Activated CD4-positive, CD25-positive, alpha-beta regulatory T cell treated with anti-CD3 and anti-CD28 coated beads, Interleukin-2, amount 50 U/mL, for 72 hours (primary cell): Measurements from ENCODE around the gene ATP6V1F.

Experiments used
- DNase-seq: peaks from one replicate; pipeline ENCODE4 v3.0.0; 2021

ATP6V1F gene

DNA sequence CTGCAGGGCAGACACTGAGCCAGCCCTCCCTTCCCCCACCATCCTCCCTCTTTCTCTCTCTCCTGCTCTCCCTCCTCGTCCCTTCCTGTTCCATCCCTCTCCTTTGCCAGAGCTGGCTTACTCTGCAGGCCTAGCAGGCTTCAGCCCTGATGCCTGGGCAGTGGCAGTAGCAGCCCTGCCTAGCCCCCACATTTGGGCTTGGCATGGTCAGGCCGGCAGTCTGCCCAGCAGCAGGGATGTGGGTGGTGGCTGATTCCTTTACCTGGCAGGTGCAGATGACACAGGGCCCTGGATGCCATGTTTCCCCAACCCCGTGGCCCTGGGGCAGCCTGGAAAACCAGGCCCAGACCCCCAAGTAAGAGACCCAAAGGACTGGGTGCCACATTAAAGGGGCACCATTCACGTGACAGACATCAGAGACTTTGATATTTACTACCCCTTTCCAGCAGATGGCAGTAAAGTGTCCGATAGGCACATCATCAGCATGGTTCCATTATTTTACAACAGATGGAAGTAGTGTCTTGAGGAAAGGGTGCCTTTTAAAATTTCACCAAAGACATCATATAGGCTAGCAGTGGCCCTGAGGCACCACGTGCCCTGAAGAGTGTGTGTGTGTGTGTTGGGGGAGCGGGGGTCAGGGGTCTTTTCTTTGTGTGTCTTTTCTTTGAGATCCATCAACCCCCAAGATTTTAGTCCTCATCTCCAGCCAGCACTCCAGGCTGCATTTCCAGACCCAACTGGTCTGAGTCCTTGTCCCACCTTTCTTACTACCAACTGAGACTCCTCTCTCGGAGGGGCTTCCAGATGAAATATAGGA, 41.9 kb downstream of the ATP6V1F start:
- peak; percentile 32 for DNase-seq

DNA sequence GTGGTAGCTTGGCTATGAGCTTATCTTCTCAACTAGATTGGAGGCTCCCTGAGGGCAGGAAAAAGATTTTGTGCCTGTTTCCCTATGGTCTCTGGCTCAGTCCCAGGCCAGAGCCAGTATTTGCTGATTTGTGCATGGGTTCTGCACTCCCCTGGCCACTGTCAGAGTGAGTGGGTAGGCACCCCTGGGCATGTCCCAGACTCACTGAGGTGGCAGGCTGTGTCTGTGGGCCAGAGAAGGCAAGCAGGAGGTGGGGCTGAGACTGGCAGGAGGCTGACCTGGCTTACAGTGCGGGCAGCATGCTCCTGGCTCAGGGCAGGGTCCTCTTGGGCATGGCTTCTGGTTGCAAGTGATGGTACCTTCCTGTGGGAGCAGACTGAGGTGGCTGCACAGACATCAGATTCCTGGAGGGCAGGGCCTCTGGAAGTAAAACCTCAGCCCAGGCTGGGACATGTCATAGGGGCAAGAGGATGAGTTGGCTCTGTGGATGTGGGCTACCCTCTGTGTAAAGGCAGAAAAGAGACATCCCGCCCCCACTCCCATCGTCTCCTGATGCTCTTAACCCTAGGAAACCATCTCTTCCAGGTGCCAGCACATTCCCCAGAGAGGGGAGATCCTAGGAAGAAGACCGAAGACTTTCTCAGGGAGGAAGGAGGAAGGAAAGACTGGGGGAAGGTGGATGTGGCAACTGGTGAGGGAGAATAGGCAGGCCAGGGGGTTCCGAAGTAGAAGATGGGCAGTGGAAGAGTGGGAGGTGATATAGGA, 43.5 kb downstream of the ATP6V1F start:
- peak; percentile 25 for DNase-seq

DNA sequence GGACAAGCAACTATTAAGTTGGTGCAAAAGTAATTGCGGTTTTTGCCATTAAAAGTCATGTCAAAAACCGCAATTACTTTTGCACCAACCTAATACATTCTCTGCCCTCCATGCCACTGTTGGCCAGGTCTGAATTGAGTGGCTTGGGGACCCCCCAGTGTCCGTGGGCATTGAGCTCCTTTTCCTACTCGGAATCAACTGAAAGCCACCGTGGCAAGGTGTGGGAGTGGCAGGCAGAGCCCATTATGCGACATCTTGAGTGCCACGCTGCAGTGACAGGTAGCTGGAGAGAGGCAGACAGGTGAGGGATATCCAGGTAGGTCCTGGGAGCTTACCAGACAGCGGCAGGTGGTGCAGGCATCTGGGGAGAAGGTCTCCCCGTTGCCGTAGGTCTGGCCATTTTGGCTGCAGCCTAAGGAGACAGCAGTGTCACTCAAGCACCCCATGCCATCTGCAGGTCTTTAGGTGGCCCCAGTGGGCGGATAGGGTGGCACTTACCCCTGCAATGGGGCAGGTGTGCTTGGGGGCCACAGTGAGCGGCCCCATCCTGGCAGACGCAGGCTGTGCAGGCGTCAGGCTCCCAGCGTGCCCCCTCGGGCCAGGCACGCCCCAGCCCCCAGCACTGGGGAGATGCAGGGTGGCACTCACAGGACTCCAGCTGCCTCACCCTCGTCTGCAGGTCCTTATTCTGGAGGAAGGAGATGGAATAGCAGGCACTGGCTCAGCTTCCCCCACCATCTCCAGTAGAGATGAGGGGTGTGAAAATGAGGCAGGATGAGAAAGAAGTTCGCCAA, 44.3 kb downstream of the ATP6V1F start:
- peak; percentile 26 for DNase-seq

DNA sequence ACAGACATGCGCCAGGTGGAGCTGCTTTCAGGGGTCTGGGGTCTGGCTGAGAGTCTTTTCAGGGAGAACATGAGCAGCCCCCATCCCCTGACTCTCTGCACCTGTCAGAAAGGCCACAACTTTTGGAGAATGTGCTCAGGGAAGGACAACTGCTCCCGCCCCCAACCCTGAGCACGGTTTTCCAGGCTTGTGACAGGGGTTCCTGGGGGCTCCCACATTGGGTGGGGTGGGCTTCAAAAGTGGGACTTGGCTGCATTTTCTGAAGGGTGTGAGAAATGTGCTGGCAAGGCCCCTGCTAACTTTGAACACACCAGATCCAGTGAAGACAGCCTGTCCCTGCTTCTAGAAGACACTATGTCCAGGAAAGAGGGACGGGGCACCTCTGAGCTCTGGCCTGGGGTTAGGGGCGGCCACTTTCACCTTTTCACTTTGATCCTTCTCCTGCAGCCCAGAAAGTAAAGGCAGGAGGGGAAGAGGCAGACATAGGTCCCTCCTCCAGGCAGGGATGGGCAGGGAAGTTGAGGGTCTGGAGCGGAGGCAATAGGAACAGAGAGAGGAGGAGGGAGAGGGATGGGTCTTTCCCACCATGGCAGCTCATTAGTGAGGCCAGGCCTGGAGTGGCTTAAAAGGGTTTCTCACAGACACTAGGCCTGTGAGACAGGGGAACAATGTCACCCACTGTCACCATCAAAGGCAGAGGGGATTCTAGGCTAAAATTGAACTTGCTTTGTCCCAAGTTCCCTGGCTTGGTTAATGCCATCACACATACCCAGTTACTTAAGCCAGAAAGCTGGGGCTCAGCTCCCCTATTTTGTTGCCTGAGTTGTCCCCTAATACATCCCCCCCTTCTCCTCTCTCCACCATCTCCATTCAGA, 46.3 kb downstream of the ATP6V1F start:
- peak; percentile 6 for DNase-seq

DNA sequence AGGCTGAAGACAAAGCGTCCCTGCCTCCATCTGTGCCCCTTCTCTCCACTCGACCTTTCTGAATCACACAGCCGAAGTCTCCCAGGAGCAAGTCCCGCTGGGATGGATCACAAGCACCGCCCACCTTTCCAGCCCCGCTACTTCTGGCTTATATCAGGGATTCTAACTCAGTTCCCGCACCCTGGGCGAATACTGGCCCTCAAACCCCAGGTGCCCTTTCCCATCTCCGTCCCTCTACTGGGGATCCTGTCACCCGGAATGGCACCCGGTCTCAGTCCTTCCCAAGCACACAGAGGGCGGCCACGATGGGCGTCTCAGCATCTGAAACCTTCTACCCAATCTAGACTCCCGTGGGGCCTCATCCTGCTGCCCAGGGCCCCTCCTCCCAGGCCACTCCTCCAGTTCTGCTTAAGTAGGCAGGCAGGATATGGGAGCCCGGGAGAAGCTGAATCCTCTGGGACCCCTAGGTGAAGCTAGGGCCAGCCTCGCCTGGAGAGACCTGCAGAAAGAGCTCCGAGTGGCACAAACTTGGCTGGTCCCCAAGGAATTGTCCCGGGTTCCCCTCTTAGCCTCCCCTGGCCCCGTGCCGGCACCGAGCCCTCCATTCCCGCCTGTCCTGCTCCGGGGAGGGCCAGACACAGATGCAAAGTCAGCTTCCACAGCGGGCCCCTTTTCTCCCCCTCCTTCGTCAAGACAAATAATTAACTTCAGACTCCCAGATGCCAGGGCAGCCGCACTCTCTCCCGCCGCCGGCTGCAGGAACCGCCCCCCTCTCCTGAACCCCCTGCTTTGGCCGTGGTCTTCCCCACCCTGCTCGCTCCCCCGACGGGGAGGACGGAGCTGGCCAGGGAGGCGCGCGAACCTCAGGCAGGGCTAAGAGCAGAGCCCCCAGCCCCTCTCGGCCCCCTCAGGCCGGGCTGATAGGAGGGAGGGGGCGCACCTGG, 47.2 kb downstream of the ATP6V1F start:
- peak; percentile 28 for DNase-seq

DNA sequence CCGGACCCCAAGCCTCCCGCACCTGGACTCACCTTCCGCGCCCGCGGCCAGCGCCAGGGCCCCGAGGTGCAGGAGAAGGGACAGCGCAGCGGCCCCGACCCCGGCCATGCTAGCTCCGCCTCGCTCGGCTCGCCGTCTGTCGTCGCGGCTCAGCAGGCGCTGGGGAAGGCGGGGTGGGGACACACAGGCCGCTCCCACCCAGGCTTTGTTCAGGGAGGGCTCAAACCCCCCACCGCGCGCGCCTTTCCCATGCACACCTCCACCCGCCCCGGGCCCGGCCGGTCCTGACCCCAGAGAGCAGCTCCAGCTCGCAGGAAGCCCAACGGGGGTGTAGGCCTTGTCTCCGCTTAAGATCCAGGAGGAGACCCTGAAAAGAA, 47.9 kb downstream of the ATP6V1F start, which contains the start of gene KCP:
KCP (minus strand) TSS at position 141 of the 377 bp plus-strand sequence; CDS start at position 108, 33 bp downstream.
- DNase-seq = peak; percentile 27

DNA sequence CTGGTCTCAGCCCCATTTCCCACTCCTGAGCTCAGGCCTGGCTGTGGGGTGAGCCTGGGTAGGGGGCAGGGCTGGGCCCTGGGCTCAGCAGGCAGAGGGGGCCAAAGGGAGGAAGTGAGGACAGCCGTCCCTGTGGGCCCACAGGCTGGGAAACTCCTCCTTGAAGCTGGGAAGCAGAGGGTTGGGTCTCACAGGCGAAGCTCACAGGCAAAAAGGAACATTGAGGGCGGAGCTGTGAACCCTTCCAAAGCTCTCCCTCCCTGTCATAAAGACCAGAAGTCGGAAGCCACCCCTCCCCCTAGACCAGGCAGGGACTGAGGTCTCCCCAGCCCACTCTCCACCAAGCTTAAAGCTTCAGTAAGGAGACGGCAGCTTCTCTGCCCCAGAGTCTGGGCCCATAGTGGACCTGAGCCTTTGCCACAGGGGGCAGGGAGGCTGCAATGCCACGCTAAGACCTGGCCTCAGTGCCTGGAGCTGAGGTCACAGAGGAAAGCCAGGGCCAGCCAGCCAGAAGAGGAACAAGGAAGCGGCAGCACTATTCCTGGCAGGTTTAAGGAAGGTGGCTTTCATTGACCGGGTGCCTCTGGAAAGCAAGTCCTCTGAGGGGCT, 48.9 kb downstream of the ATP6V1F start:
- peak; percentile 23 for DNase-seq

DNA sequence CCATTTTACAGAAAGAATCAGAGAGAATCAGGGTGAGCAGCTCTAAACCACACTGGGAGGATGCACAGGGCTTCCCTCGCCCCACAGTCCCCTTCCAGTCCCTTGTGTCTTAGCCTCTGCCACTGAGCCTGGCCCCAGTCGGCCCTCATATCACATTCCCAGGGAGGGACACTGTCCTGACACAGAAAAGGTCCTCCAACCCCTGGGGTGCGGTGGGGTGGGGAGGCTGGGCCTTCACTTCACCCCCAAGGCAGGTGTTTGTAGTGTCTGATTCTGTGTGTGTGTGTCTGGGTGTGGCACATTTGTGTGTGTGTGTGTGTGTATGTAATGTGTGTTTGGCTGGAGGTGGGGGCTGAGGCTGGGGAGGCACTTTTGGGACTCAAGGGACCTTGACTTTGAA, 49.6 kb downstream of the ATP6V1F start:
- peak; percentile 29 for DNase-seq

DNA sequence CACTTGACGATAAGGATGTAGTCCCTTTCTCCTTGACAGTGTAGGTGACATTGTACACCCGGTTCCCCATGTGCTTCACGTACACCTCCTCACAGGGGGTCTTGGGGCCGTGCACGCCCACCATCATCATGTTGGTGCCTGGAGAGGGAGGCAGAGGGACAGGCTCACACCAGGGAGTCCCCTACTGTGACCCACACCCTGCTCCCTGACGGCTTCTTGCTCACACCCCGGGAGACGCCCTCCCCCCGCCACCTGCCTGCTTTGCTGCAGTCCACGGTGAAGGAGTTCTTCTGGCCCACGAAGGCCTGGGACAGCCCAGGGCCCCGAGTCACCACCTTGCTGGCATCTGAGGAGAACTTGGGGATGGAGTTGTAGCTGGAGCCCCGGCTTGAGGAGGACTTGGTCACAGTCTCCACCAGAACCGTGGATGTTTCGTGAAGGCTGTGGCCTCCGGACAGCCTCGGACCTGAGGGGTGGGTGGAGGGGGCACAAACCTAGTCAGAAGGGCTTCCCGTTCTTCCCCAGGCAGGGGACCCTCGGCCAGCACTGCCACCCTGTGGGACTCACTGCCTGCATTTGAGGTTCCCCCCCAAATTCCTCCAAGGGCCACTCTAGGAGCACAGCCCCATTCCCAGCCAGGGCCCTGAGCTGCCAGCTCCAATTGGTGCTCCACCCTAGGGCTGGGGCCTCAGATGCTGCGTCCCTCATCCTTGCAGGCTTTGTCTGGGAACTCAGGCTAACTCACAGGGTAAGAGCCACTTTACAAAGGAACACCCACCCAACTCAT, 50.2 kb downstream of the ATP6V1F start:
- peak; percentile 4 for DNase-seq

DNA sequence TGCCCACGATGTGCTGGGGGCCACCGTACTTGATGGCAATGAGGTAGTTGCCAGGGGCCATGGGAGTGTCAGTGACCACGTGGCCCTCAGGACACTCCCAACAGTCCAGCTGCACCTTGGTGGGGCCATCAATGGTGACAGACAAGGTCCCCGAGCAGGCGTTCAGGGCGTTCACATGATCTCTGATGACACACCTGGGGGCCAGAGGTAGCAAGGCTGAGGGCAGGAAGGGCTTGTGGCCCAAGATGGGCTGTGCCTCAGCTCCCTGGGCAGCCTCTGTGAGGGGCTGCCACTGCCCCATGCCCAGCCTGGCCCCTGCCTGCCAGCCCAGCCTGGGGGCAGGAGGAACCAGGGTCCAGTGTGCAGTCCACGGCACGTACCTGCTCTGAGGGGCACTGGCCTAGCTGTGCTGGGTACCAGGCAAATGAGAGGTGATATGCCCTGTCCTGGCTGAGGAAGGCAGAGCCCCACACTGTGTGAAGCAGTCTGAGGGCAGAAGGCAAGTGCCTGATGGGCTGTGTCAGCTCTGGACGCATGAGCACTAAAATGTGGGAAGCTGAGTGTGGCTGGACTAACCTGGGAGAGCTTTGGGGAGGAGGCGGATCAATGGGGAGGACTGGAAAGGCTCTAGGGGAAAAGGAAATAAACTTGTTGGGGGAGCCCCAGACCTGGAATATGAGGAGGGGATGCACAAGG, 51.4 kb downstream of the ATP6V1F start:
- peak; percentile 29 for DNase-seq

DNA sequence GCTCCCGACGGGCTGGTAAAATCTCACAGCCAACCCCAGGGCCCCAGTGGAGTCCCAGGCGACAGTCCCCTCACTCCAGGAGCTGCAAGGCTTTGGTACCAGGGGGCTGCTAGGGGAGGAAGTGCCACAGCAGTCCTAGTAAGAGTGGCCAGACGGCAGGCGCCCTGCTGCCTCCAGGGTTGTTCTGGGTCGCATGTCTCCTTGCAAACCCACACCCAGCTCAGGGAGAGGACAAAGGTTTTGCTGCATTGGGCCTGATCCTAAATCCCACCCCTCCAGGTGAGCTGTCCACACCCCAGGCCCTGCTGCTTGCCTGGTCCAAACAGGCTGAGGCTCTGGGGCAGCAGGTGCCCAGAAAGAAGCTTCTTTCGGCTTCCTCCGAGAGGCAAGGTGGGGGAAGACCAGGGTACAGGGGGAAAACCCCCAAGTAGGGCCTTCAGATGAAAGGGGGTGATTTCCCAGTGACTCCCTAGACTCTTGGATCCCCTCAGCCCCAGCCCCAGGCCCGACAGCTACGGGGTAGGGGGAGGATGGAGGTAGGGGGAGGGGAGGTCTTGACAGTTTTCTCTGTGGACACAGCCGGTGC, 52.0 kb downstream of the ATP6V1F start:
- peak; percentile 33 for DNase-seq

DNA sequence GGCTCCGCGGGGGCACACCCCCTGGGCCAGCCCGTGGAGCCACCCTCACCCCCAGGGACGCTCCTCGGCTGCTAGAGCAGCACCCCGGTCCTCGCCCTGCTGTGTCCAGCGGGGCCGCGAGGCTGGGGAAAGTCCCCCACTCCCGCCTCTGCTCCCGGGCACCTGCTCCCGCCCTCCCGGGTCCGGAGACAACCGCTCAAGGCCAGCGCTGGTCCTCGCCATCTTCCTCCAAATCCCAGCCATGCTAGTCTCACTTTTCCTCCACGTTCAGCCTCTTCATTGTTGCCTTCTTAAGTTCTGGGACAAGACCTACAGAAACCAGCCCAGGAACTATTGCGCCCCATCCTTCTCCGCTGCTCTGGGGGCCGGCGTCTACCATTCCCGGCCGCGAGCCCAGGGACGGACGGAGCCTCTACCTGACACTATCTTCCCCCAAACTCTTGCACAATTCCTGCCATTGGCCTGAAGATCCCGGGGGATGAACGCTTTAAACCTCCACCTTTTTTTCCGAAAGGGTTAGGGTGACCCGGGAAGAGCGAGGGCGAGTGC, 52.7 kb downstream of the ATP6V1F start:
- DNase-seq = peak; percentile 30
